A549 (cell line): ENCODE results near the gene POLD2. TPM values are rescaled to one million over a fixed set of nuclear protein-coding genes. Genes with fewer than 3 reads are reported as not detected.

Experiments
- ATAC-seq, 2 experiments: fragments of 200-7000 bp in 1 of 2; fragments of >200 bp in 1 of 2; cut with Nextera tagmentation in 1 of 2; cut with Tn5 transposase in 1 of 2; 3 replicates each; pipeline versions ENCODE4 v1.8.0 to v1.9.1; 2018 to 2020; ENCODE audit warnings: mild to moderate bottlenecking in 1 of 2, moderate library complexity in 1 of 2
- CTCF ChIA-PET: fragments of 300-600 bp; sonication (Branson Sonifier 250); formaldehyde crosslinking; extraction: SDS; loops from one replicate; lab custom pipeline; 2021; ENCODE audit warnings: antibody characterized with exemption, inconsistent platforms; lab: Yijun Ruan, JAX
- POLR2A ChIA-PET: fragments of 350-600 bp; formaldehyde crosslinking; extraction: SDS; loops from one replicate; lab custom pipeline; 2021; ENCODE audit warnings: antibody characterized with exemption, inconsistent platforms; lab: Yijun Ruan, JAX
- DNase-seq, 2 experiments: peaks; one replicate each; pipeline versions ENCODE4 v3.0.0 to v3.0.0-alpha.2; 2011 to 2016; ENCODE audit warnings: low read depth in 1 of 2, low spot score in 1 of 2
- FAIRE-seq: peaks from 2 replicates; lab custom pipeline; 2011; peaks lifted over from hg19 to GRCh38; lab: Jason Lieb, UNC
- H3K27ac ChIP-seq, 2 experiments: fragments of >200 bp; sonication (Bioruptor Twin); formaldehyde crosslinking; 3 replicates each; pipeline ENCODE4 v1.5.1; 2016 to 2017
- H3K4me1 ChIP-seq: fragments of >200 bp; sonication (Bioruptor Twin); formaldehyde crosslinking; 3 replicates; pipeline ENCODE4 v1.6.1; 2016
- H3K4me2 ChIP-seq: fragments of >200 bp; sonication (Bioruptor Twin); formaldehyde crosslinking; 3 replicates; pipeline ENCODE4 v1.6.1; 2016
- H3K4me3 ChIP-seq: fragments of >200 bp; sonication (Bioruptor Twin); formaldehyde crosslinking; 3 replicates; pipeline ENCODE4 v1.5.1; 2016
- H3K9me3 ChIP-seq: fragments of >200 bp; sonication (Bioruptor Twin); formaldehyde crosslinking; 3 replicates; pipeline ENCODE4 v1.6.1; 2016
- CEBPB ChIP-seq, 2 experiments: fragments of >200 bp in 1 of 2; sonication (Bioruptor Twin) in 1 of 2; formaldehyde crosslinking in 1 of 2; IDR thresholded peaks; 2 replicates each; pipeline ENCODE4 v1.6.1; 2012 to 2016
- EHF ChIP-seq: fragments of 250-450 bp; sonication (Bioruptor Pico); IDR thresholded peaks from 2 replicates; pipeline ENCODE4 v1.5.0; 2020; ENCODE audit warnings: mild to moderate bottlenecking
- EP300 ChIP-seq, 2 experiments: fragments of >200 bp; sonication (Bioruptor Twin); formaldehyde crosslinking; IDR thresholded peaks; 2 replicates in 1 of 2; 3 replicates in 1 of 2; pipeline ENCODE4 v1.6.1; 2016 to 2017
- FOSB ChIP-seq: fragments of 250-450 bp; sonication (Bioruptor Pico); IDR thresholded peaks from 2 replicates; pipeline ENCODE4 v1.5.0; 2020; ENCODE audit warnings: mild to moderate bottlenecking, moderate library complexity
- FOSL2 ChIP-seq, 2 experiments: fragments of 450-650 bp in 1 of 2; fragments of >200 bp in 1 of 2; sonication (Bioruptor Twin) in 1 of 2; formaldehyde crosslinking; IDR thresholded peaks; 2 replicates each; pipeline versions ENCODE4 v1.5.0 to v1.6.1; 2016 to 2020; ENCODE audit warnings: mild to moderate bottlenecking in 1 of 2, moderate library complexity in 1 of 2
- GATA3 ChIP-seq: IDR thresholded peaks from 2 replicates; pipeline ENCODE4 v1.6.1; 2012; ENCODE audit warnings: borderline replicate concordance
- KDM1A ChIP-seq: fragments of 200-600 bp; sonication (generic); IDR thresholded peaks from 2 replicates; pipeline ENCODE4 v1.6.1; 2016; ENCODE audit warnings: low read depth, mild to moderate bottlenecking
- KDM5A ChIP-seq: fragments of 200-600 bp; sonication (generic); IDR thresholded peaks from 2 replicates; pipeline ENCODE4 v1.6.1; 2016; ENCODE audit warnings: antibody characterized with exemption, mild to moderate bottlenecking
- MAFK ChIP-seq: fragments of 450-650 bp; IDR thresholded peaks from 2 replicates; pipeline ENCODE4 v1.6.1; 2014; ENCODE audit not compliant: partially characterized antibody
- POLR2AphosphoS2 ChIP-seq: conservative IDR thresholded peaks from 2 replicates; pipeline ENCODE4 v1.6.1; 2012; ENCODE audit warnings: low read length, improper control_type of control experiment, inconsistent platforms
- RAD21 ChIP-seq, 2 experiments: fragments of >200 bp in 1 of 2; sonication (Bioruptor Twin) in 1 of 2; formaldehyde crosslinking in 1 of 2; IDR thresholded peaks in 1 of 2; conservative IDR thresholded peaks in 1 of 2; 2 replicates in 1 of 2; 3 replicates in 1 of 2; pipeline ENCODE4 v1.6.1; 2012 to 2018; ENCODE audit warnings: inconsistent platforms in 1 of 2
- RCOR1 ChIP-seq: fragments of 150-350 bp; IDR thresholded peaks from 2 replicates; pipeline ENCODE4 v1.6.1; 2014; ENCODE audit warnings: antibody characterized with exemption, low read length, low read depth
- REST ChIP-seq: fragments of 200-600 bp; sonication (generic); IDR thresholded peaks from 2 replicates; pipeline ENCODE4 v1.6.1; 2016; ENCODE audit warnings: antibody characterized with exemption, mild to moderate bottlenecking, moderate library complexity
- ZC3H11A ChIP-seq: fragments of 450-650 bp; IDR thresholded peaks from 2 replicates; pipeline ENCODE4 v1.6.1; 2014; ENCODE audit warnings: antibody characterized with exemption, mild to moderate bottlenecking
- ZNF302 ChIP-seq: fragments of 250-450 bp; sonication (Bioruptor Pico); IDR thresholded peaks from 2 replicates; pipeline ENCODE4 v1.9.0; 2021; ENCODE audit warnings: inconsistent platforms, mild to moderate bottlenecking, moderate library complexity
- ZSCAN20 ChIP-seq: fragments of 250-450 bp; sonication (Bioruptor Pico); IDR thresholded peaks from 2 replicates; pipeline ENCODE4 v1.8.0; 2022; ENCODE audit warnings: mild to moderate bottlenecking, moderate library complexity
- WGBS: methylation state at CpG from one replicate; pipeline ENCODE4 v1.1.6; 2017; ENCODE audit errors: missing lambda C conversion rate; 5-methylcytosine and 5-hydroxymethylcytosine counted together
- polyA plus RNA-seq, 4 experiments: library from polyadenylated mRNA; depleted of rRNA in 3 of 4; stranded (reverse); fragments of >200 nt; fragmentation: RNase III in 1 of 4; extraction: RNeasy Plus Mini Kit Qiagen cat#74134 plus additional on column Dnase treatment in 1 of 4; gene quantifications; 2 replicates in 3 of 4; 3 replicates in 1 of 4; pipeline ENCODE4 v1.2.3, GENCODE V29; 2011 to 2017
- TF ChIP-seq, protein P1 (sequence below): fragments of 150-350 bp; IDR thresholded peaks from 2 replicates; pipeline ENCODE4 v1.6.1; 2014; ENCODE audit warnings: low read depth, mild to moderate bottlenecking, low read length
- TF ChIP-seq, protein P2 (sequence below): fragments of >200 bp; sonication (Bioruptor Twin); formaldehyde crosslinking; IDR thresholded peaks from 2 replicates; pipeline ENCODE4 v1.6.1; 2016
- TF ChIP-seq, protein P3 (sequence below): IDR thresholded peaks from 2 replicates; pipeline ENCODE4 v1.6.1; 2012
- TF ChIP-seq, protein P4 (sequence below): fragments of 250-450 bp; sonication (Bioruptor Pico); IDR thresholded peaks from 2 replicates; pipeline ENCODE4 v1.5.0; 2020; ENCODE audit warnings: low read depth, mild to moderate bottlenecking, moderate library complexity
- TF ChIP-seq, protein P5 (sequence below): fragments of 450-650 bp; IDR thresholded peaks from 2 replicates; pipeline ENCODE4 v1.6.1; 2014; ENCODE audit warnings: antibody characterized with exemption
- TF ChIP-seq, protein P6 (sequence below): fragments of 250-450 bp; sonication (Bioruptor Pico); IDR thresholded peaks from 2 replicates; pipeline ENCODE4 v1.5.0; 2021; ENCODE audit warnings: mild to moderate bottlenecking, moderate library complexity, borderline replicate concordance

POLD2 gene
- polyA plus RNA-seq, 2 of the 4 experiments (the other 2 are of a cell fraction), result 126 to 138 TPM

DNA sequence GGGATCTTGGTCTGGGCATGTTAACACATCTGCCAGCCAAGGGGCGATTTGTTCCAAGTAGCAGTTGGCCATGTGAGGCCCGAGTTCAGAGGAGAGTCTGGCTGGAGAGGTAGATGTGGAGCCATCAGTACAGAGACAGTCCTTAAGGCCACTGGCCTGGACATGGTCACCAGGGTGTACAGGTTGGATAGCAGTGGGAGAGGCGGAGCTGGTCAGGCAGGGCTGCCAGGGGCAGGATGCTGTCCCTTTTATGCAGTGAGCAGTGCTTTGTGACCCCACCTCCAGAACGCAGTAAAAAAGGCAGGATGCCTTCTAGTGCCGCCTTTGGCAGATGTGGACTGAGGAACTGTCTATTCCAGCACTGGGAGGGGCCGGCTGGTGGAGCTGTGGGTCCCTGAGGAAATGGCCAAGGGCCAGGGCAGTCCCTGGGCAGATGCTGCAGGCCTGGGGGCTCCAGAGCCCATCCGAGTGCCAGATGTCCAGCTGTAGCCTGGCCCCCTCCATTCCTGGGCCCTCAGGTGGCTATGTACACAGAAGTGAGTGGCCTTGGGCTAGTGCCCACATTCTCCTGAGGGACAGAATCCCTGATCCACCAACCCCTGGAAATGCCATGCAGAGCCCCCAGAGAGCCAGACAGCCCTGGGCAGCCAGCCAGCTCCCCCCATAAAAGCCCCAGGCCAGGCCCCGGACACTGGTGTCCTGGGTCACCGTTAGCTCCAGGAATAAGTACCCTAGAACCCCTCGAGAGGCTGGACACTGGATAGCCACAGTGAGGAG lies 34.9 kb upstream of the POLD2 start (continued):
- no peak for TF ChIP-seq POLR2AphosphoS2
- TF ChIP-seq, protein P1, sequence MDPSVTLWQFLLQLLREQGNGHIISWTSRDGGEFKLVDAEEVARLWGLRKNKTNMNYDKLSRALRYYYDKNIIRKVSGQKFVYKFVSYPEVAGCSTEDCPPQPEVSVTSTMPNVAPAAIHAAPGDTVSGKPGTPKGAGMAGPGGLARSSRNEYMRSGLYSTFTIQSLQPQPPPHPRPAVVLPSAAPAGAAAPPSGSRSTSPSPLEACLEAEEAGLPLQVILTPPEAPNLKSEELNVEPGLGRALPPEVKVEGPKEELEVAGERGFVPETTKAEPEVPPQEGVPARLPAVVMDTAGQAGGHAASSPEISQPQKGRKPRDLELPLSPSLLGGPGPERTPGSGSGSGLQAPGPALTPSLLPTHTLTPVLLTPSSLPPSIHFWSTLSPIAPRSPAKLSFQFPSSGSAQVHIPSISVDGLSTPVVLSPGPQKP, result no peak
- TF ChIP-seq, protein P2, sequence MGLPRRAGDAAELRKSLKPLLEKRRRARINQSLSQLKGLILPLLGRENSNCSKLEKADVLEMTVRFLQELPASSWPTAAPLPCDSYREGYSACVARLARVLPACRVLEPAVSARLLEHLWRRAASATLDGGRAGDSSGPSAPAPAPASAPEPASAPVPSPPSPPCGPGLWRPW, result no peak
- no peak for TF ChIP-seq GATA3
- TF ChIP-seq CEBPB (IDR thresholded peaks at IDR 0.05), result no peak
- TF ChIP-seq, protein P3, sequence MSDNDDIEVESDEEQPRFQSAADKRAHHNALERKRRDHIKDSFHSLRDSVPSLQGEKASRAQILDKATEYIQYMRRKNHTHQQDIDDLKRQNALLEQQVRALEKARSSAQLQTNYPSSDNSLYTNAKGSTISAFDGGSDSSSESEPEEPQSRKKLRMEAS, result no peak
- TF ChIP-seq RAD21 (conservative IDR thresholded peaks at IDR 0.05 in 1 of 2, IDR thresholded peaks at IDR 0.05 in 1 of 2), result no peak
- TF ChIP-seq, protein P4, sequence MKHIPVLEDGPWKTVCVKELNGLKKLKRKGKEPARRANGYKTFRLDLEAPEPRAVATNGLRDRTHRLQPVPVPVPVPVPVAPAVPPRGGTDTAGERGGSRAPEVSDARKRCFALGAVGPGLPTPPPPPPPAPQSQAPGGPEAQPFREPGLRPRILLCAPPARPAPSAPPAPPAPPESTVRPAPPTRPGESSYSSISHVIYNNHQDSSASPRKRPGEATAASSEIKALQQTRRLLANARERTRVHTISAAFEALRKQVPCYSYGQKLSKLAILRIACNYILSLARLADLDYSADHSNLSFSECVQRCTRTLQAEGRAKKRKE, result no peak
- TF ChIP-seq RCOR1, result no peak

DNA sequence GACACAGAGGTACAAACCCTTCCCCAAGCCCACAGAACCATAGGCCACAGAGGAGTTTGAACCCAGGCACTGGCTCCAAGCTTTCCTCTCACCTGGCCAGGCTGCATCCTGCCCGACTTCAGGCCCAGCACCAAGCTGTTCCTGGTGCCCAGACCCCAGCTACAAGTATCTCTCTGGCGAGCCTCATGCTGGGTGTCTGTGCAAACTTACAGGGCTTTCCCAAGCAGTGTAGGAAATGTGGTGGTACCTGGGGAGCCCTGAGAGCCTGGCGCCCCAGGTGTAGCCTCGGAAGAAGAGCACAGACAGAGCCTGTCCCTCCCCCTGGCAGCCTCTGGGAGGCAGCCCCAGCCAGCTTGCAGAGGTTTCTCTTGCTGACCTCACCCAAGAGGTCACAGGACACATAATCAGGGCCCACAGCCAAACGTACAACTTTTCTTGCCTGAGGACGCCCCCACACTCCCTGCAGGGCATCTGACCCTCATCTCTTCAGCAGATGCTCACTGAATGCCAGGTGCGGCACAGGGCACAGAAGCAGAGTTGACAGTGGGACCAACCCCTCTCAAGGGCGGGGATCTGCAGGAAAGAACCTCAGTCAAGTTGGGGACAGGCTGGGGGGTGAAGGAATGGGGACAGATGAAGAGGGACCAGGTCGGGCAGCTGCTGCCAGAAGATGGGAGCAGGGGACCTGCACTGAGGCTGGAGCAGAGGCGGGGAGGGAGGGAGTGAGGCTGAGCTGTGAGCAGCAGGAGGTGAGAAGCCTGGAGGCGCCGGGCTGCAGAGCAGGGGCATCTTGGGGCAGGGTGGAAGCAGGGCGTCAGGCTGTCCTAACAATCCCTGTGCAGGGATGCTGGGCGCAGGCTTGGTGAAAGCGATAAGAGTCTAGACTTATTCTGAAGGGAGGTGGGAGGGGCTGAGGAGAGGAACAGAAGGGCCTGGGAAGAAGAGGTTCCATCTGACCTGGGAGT lies 34.0 kb upstream of the POLD2 start:
- no peak overlapping the region for H3K4me3 ChIP-seq
- CTCF ChIA-PET, result interaction anchor here (0.5 to 1.2 kb wide), 2 partner anchors 24 to 39 kb away, joined by 3 read pairs; no protein-coding TSS in a partner anchor
- H3K4me1 ChIP-seq, result no peaks in the 10 kb centered on the region
- H3K9me3 ChIP-seq, result no peaks in the 10 kb centered on the region
- H3K4me2 ChIP-seq, result no peak overlapping the region
- TF ChIP-seq EP300 (IDR thresholded peaks at IDR 0.05) (no peak), ZNF302 (CRISPR knock-in tag) (no peak), REST (no peak), FOSB (CRISPR knock-in tag) (no peak), ZC3H11A (no peak), EHF (CRISPR knock-in tag) (no peak), KDM5A (no peak), ZSCAN20 (CRISPR knock-in tag) (no peak), KDM1A (no peak), MAFK (no peak), FOSL2 (IDR thresholded peaks at IDR 0.05) (no peak), FOSL2 (CRISPR knock-in tag; IDR thresholded peaks at IDR 0.05) (no peak)
- TF ChIP-seq, protein P5, sequence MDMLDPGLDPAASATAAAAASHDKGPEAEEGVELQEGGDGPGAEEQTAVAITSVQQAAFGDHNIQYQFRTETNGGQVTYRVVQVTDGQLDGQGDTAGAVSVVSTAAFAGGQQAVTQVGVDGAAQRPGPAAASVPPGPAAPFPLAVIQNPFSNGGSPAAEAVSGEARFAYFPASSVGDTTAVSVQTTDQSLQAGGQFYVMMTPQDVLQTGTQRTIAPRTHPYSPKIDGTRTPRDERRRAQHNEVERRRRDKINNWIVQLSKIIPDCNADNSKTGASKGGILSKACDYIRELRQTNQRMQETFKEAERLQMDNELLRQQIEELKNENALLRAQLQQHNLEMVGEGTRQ, result no peak
- TF ChIP-seq, protein P6, sequence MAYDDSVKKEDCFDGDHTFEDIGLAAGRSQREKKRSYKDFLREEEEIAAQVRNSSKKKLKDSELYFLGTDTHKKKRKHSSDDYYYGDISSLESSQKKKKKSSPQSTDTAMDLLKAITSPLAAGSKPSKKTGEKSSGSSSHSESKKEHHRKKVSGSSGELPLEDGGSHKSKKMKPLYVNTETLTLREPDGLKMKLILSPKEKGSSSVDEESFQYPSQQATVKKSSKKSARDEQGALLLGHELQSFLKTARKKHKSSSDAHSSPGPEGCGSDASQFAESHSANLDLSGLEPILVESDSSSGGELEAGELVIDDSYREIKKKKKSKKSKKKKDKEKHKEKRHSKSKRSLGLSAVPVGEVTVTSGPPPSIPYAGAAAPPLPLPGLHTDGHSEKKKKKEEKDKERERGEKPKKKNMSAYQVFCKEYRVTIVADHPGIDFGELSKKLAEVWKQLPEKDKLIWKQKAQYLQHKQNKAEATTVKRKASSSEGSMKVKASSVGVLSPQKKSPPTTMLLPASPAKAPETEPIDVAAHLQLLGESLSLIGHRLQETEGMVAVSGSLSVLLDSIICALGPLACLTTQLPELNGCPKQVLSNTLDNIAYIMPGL (CRISPR knock-in tag), result no peak
- TF ChIP-seq, protein P1, result no peak
- TF ChIP-seq, all 56 proteins: peak for 0
- DNase-seq (no peak), ATAC-seq (peak in 1 of 2 experiments; percentile 17; a peak in 2 of 6 replicates), FAIRE-seq (no peak)
- POLR2A ChIA-PET, result no interaction called here
- H3K27ac ChIP-seq, result no peak overlapping the region
- WGBS, result 66% methylated on average over 13 of the region's 15 CpGs
